NCI-H1694 (cell line): ENCODE results near the gene CCDC74A.
"Not testable (repeated sequence)": the region's sequence is repeated elsewhere in the genome, so short reads cannot be mapped to it uniquely, and the experiment has no call there.

Source experiments
- DNase-seq: peaks from one replicate; lab custom pipeline; 2025; lab: John Stamatoyannopoulos, UW

The CCDC74A gene

DNA sequence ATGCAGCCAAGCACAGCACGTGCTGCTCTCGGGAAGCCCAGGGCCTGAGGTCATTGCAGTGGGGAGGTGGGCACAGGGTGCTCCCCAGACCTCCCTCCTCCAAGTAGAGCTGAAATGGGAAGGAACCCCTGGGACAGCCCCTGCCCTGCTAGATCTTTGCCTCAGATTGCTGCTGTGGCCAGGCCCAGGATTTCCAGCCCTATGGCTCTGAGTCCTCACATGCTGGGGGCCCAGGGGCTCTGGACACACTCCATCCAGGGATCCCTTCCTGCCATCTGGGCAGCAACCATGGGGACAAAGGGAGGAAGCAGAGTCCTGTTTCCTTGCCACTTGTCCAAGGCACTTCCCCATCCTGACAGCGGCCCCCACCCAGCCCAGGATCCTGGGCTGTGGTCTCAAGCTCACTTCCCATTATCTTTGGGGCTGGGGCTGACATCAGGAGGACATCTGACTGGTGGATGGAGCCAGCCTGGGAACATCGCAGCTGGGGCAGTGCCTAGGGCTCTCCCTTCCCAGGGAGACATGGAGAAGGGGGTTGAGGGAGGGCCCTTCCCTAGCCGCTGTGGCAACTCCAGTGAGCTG lies 2.3 kb downstream of the CCDC74A start:
- not testable (repeated sequence) for DNase-seq

DNA sequence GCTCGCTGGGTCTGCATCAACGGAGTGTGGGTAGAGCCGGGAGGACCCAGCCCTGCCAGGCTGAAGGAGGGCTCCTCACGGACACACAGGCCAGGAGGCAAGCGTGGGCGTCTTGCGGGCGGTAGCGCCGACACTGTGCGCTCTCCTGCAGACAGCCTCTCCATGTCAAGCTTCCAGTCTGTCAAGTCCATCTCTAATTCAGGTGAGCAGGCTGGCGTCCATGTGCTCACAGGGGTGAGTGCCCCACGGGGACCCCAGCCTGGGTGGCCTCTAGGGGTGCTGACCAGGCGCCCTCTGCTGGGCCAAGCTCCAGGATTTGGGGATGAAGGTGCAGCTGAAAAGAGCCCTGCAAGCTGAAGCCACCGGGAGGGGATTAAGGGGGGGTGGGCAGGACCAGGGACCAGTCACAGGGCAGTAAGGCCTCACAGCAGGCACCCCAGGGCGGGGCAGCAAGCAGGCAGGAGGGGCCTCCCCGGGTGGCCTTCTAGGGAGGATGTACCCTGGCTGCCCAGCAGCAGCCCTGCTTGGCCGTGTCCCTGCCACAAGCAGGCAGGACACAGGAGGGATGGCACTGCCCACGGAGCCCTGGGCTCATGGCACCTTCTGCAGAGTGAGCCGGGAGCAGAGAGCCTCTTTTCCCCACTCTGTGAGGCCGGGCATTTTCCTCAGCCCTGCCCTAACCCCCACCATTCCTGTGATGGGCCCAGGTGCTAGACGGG lies 3.1 kb downstream of the CCDC74A start:
- DNase-seq = not testable (repeated sequence)

DNA sequence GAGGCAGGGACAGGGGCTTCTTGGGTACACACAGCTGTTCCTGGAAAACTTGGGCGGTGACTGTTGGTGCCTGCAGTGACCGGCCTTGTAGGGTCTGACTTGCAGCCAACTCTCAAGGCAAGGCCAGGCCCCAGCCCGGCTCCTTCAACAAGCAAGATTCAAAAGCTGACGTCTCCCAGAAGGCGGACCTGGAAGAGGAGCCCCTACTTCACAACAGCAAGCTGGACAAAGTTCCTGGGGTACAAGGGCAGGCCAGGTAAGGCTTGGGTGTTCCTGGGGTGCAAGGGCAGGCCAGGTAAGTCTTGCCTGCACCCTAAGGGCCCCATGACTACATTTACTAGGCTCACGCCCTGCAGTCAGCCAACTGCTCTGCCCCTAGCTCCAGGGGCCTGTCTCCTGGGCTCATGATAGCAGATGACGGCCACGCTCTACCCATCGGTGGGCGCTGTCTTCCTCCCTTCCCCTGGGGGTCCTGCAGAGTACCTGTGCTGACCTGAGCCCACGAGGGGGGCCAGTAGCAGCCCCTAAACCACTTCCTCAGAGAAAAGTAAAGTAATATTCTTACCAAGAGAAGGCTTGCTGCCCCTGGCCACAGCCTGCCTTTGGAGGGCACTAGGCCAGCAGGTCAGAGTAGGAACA lies 4.0 kb downstream of the CCDC74A start:
- DNase-seq = not testable (repeated sequence)

DNA sequence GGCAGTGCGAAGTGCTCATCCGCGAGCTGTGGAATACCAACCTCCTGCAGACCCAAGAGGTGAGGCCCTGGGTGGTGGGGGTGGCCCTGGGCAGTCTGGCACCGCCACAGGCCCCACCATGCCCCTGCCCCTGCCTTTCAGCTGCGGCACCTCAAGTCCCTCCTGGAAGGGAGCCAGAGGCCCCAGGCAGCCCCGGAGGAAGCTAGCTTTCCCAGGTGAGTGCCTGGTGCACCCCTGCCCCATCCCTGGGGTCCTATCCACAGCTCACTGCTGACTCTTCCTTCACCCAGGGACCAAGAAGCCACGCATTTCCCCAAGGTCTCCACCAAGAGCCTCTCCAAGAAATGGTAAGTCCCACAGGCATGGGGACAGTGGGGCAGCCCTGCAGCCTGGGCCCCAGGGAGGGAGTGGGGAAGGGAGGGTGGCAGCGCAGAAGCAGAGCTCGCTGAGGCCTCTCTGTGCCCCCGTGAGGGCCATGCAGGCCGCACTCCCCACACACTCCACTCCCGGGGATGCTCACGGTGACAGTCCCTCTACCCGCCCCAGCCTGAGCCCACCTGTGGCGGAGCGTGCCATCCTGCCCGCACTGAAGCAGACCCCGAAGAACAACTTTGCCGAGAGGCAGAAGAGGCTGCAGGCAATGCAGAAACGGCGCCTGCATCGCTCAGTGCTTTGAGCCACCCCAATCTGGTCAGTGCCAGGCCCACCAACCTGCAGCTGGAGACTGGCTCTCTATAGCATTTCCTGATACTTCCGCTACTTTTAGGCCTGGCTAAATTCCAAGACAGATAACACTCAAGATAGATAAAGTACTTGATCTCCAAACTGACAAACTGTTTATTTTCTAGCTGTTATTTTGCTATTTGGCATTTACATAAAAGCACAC lies 5.3 kb downstream of the CCDC74A start:
- not testable (repeated sequence) for DNase-seq

DNA sequence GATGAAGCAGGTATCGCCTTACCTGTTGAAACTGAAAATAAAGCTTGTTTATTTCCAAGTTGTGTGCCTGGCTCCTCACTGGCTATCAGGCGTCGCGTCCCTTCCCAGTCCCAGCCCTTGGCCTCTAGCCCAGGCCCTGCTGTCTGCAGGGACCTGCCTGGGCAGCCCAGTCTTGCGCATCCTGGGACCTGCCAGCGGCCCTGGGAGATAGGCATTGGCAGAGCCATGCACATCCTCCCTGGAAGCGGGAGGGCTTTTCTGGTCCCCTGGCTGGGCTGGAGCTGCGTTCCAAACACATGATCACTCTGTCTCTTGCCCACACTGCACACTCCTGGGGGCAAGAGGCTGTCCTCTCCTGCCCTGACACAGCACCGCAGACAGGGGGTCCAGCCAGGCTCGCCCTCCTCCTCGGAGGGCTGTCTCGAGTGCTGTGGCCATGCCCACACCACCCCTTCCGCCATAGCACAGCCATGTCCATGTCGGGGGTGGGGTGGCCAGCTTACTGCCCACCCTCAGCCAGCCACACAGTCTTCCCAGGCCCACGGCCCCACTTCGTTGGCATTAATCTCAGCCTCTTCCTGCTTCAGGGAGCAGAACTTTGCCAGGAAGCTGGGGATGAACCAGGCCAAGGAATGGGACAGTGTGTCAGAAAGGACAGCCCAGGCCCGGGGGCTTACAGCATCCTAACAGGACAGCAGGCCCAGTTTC lies 6.1 kb downstream of the CCDC74A start:
- not testable (repeated sequence) for DNase-seq

DNA sequence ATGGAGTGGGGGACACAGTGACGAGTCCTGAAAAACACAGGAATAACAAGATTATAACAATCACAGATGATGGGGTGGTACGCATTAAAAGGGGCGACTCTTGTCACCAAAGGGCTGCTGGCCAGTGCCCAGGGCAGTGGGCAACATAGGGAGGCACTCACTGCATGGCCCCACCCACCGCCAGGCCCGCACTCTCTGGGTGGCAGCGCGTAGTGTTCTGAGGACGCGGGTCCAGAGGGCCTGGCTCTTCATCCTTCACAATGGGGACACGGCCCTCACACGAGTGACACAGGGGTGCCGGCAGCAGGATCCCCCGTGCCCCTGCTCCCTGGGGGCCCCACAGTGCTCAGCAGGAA lies 6.6 kb downstream of the CCDC74A start:
- not testable (repeated sequence) for DNase-seq

DNA sequence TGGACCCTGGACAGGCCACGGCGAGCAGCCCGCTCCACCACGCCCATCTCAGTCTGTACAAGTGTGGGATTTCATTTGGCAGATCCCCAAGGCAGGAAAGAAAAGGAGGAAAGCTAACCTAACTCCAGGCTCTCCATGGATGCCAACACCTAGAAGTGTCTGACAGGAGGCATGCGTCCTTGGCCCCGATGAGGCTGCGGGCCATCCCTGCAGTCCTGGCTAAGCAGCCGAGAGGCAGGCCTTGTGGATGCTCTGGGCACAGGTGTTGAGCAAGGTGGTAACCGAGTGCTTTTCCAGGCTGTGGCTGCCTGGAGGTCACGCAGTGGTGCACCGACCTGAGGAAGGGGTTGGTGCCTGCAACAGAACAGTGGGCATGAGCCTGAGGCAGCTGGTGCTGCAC lies 7.3 kb downstream of the CCDC74A start:
- DNase-seq = not testable (repeated sequence)

DNA sequence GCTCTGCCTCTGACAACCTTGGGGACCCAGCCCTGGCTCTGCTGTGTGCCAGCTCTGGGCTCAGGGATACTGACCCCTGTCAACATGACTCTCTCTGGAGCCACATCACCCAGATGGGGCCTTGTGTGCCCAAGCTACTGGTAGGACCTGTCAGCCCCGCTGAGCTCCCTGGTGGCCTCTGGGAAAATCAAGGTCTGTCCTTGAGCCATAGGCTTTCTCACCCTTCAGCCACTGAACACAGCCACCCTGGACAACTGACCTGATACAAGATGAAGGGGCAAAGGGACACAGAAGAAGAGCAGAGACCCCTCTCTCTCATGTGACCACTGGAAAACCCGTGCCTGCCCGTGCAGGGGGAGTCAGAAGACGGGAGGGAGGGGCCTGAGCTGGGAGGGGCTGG lies 7.8 kb downstream of the CCDC74A start:
- DNase-seq = no peak

DNA sequence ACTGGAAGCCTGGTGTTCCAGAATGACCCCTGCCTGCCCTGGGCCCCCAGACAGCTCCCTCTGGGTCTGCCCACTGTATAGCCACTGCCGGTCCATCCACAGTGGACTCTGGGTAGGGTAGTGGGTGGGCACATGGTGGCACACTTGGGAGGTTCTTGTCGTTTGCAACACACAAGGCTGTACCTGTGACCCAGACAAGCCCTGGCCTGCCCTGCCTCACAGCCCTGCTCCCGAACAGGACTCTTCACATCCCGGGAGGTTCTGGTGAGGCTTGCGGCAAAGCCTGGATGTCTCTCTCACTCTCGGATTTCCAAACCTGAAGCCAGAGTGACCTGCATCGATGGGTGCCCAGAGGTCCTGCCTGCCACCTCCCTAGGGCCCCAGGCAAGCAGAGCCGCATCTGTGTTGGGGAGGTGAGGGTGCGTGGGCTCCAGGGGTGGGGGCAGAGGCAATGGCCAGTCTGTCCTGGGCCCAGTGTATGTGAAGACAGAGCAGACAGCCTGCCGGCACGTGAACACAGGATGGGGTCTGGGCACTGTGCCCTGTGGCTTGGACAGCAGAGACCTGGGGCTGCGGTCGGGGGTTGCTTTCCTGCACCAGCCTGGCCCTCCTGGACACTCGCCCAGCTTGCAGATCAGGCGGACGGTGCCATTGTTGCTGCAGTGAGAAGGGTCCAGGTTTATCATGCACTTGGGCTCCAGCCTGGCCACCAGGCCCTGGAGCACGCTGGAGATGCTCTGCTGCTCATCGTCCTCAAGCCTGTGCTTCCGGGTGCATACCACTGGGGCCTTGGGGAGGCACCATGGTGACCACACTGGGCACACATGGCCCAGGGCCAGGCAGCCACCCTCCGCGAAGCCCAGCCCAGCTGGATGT lies 8.5 kb downstream of the CCDC74A start:
- not testable (repeated sequence) for DNase-seq

DNA sequence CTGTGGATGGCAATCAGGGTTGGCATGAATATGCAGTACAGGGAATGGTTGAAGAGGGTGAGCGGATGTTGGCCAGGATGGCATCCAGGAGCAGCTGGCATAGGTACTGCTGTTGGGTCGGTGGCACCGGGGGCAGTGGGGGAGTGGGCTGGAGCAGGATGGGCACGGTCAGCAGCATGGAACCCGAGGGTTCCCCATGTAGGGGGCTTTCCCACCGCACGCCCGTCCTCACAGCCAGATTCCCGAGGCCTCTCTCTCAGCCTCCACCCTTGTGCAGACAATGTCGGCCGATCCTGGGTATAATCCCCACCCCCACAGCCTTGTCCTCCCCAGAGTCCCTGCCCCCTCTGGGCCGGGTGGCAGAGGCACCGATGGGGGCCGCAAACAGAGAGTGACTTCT lies 9.2 kb downstream of the CCDC74A start:
- DNase-seq = not testable (repeated sequence)

DNA sequence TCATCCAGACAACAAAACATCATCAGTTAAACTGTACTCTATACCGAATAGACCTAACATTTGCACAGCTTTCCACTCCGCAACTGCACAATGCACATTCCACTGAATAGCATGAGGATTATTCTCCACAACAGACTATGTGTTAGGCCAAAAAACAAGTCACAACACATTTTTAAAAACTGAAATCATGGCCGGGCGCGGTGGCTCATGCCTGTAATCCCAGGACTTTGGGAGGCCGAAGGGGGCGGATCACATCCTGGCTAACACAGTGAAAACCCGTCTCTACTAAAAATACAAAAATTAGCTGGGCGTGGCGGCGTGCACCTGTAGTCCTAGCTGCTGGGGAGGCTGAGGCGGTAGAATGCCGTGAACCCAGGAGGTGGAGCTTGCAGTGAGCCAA lies 11.2 kb downstream of the CCDC74A start:
- not testable (repeated sequence) for DNase-seq

DNA sequence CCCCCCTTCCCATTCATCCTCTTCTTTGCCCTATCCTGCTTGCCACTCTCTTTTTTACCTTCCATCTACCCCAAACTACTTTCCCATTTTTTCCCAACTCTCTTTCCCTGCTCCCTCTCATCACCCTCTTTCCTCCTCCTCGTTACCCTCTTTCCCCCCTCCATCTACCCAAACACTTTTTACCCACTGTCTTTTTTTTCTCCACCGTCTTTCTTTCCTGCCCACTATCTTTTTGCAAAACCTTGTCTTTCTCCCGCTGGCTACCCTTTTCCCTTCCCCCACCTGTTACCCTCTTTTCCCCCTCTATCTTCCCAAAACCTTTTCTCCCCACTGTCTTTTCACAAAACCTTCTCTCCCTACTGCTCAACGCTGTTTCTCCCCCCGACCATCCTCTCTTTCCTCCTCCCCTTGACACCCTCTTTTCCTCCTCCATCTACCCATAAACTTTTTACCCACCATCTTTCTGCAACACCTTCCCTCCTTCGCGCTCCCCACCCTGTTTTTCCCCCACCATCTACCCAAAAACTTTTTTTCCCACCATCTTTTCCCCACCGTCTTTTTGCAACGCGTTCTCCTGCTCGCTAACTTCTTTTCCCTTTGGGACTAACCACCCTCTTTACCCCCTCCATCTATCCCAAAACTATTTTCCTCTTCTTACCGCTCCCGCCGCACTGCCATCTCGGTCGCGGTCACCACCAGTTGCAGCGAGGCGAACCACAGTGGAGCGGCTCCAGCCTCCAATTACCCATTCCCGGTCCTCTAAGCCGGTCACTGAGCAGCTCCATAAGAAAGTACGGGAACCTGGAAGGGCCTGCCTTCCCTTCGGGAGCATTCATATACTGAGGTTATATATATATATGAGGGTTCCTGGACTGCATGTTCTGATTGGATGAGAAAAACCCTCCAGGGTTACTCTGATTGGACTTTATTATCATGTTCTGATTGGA lies 15.0 kb downstream of the CCDC74A start:
- no peak for DNase-seq

DNA sequence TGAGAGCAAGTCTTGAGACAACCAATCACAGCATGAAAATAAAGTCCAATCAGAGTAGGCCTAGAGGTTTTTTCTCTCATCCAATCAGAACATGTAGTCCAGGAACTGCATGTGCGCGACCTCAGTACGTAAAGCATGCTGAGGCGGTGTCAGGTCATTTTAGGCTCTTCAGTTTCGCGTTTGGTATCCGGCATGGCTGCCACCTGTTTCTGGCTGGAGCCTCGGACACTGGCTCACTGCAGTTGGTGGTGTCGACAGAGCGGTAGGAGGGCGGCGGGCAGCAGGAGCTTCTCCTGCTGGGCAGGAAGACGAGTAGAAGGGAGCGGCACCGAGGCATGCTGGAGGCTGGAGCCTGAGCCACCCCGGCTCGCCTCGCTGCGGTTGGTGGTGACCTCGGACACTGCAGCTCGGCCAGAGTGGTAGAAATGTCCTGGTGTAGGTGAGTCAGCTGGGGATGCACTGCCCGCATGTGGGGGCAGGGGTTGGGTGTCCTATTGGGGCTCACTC lies 15.8 kb downstream of the CCDC74A start:
- DNase-seq = no peak

DNA sequence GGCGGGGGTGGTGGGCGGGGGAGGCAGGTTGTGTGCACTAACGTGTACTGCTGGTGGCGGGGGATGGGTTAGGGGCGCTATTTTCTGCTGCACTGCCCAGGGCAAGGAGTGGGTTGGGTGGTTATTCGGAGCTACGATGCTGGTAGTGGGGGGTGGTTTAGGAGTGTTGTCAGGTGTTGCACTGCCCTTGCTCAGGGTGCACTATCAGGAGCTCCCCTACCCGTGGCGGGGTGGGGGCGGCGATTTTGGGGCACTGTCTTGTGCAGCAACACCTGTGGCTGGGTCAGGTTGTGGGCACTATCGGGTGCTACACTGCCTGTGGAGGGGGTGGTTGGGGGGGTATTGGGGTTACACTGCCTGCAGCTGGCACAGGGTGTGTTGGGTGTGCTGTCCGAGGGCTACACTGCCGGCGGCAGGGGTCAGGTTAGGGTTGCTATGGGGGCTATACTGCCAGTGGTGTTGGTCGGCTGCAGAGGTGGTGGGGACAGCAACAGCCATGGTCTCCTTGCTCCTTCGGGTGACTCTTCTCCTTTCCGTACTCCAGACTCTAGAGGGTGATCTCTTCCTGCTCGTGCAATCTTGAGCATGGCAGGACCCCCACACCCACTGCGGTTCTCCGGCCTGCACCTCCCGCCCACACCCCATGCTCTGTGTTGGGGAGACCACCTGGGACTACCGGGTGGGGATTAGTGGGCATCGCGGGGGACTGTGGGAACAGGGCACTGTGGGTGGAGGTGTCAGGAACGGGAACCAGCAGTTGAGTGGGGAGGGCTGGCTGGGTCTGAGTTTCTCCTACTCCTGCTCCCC lies 16.5 kb downstream of the CCDC74A start:
- DNase-seq = not testable (repeated sequence)

DNA sequence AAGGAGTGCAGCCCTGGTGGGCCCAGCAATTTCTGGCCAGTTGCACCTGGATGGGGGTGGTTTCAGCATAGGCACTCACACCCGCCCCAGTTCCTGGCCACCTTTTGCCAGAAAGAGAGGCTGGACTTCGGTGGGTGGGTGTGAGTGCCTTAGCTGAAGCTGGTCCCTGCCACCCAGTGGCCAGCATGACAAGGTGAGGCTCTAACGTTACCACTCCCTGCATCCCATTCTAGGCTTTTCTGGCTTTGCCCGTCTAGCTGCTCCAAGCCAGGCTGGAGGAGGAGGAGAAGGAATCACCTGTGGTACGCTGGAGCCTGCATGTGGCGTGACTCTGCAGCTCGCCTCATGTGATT lies 17.1 kb downstream of the CCDC74A start:
- not testable (repeated sequence) for DNase-seq

DNA sequence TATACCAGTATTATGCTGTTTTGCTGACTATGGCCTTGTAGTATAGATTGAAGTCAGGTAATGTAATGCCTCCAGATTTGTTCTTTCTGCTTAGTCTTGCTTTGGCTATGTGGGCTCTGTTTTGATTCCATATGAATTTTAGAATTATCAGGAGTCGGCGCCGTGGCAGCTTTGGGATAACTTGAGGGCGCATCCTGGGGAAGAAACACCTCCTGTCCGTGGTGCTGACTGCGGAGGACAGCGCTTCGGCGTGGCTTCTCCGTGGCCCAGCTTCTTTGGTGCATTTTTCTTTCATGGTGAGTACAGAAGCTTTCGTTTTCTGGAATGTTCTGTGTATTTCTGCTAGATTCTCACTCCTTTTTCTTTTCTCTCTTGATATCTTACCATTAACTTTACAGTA lies 25.2 kb downstream of the CCDC74A start:
- no peak for DNase-seq

DNA sequence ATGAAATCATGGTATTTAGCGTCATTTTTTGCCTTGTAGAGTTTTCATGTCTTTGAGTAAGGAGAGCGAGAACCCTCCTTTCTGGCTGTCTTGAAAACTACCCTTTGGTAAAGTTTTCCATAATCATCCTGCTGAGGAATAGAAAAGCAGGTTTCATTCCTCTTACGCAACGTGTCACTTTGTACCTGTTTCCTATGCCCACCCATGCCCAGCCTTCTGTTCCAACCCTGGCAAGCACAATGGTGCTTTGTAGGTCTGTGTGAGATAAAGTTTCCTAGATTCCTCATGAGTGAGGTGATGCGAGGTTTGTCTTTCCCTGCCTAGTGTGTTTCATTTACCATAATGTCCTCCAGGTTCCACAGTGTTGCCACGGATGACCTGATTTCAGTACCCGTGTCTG lies 29.3 kb downstream of the CCDC74A start:
- DNase-seq = no peak

DNA sequence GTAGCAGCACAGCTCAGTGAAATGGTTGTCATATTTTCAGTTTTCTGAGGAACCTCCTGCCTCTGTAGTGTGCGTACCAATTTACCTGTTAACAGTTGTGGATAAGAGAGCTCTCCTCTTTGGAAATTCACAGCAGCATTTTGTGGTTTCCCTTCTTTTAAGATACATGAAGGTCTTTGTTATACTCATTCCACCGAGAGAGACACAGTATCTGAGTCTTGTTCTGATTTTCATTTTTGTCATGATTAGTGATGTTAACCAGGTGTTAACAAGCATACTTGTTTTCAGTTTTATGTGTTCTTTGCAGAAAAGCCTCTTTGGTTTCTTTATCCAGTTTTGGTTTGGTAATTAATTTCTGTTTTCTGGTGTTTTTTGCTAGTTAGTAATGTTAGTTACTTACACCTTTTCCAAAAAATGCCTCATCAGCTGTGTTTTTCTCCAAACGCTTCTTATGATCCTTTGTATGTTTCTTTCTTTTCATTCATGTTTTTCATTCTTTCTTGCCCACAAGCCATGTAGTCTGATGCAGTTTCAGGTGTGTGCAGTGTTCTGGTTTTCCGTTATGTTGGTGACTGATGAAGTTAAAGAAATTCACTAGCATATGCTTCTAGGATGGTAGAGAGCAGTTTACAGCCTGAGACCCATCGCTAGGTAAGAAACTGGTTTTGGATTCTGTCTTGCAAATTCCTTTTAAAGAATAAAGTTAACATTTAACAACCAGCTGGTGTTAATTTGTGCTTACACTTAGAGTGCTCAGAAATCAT lies 30.1 kb downstream of the CCDC74A start:
- DNase-seq = no peak
